SK-N-MC (cell line): ENCODE measurements around the gene IL12B.

Experiments used
- EZH2 ChIP-seq: fragments of 200-600 bp; sonication (generic); IDR thresholded peaks from one replicate; pipeline ENCODE4 v1.6.1; 2017; ENCODE audit warnings: antibody characterized with exemption
- FOXP2 ChIP-seq: optimal IDR thresholded peaks from 2 replicates; pipeline ENCODE3; 2011; ENCODE audit warnings: mild to moderate bottlenecking, moderate library complexity; ENCODE audit not compliant: insufficient read depth; ENCODE audit errors: extremely low read length, control extremely low read depth
- POLR2AphosphoS5 ChIP-seq: IDR thresholded peaks from 2 replicates; pipeline ENCODE4 v1.6.1; 2012; ENCODE audit warnings: mild to moderate bottlenecking, low read depth, low read length, borderline replicate concordance

- TF ChIP-seq POLR2AphosphoS5 (no peak), EZH2 (no peak), FOXP2 (no peak)
These were observed 7.0 kb upstream of the IL12B start for GRCh38 chr5:159337016-159337955.
